ENCODE results near the gene RHBDD1.

The RHBDD1 gene

GRCh38 chr2:226984750-226985582 lies 149.1 kb downstream of the RHBDD1 start:
- DNase-seq (ENCODE audit: low spot score): peak; percentile 28

GRCh38 chr2:226985583-226985946 lies 149.7 kb downstream of the RHBDD1 start:
- DNase-seq (ENCODE audit: low spot score): no peak

GRCh38 chr2:226991663-226992062 lies 155.8 kb downstream of the RHBDD1 start:
- DNase-seq (ENCODE audit: low spot score): no peak

- no peak for DNase-seq (ENCODE audit: low spot score)
These were observed 157.3 kb downstream of the RHBDD1 start for GRCh38 chr2:226993171-226993570.

- DNase-seq (ENCODE audit: low spot score): no peak
These were observed 158.9 kb downstream of the RHBDD1 start for GRCh38 chr2:226994775-226995174.

- no peak for DNase-seq (ENCODE audit: low spot score)
These were observed 159.8 kb downstream of the RHBDD1 start for GRCh38 chr2:226995625-226996041.

- DNase-seq (ENCODE audit: low spot score): no peak
These were observed 163.8 kb downstream of the RHBDD1 start for GRCh38 chr2:226999661-227000060.

- DNase-seq (ENCODE audit: low spot score): no peak
These were observed 164.3 kb downstream of the RHBDD1 start for GRCh38 chr2:227000123-227000522.

GRCh38 chr2:227004482-227004881 lies 168.6 kb downstream of the RHBDD1 start:
- DNase-seq (ENCODE audit: low spot score): no peak

GRCh38 chr2:227006189-227006897 lies 170.5 kb downstream of the RHBDD1 start:
- DNase-seq (ENCODE audit: low spot score): no peak

GRCh38 chr2:227007148-227007547 lies 171.3 kb downstream of the RHBDD1 start:
- no peak for DNase-seq (ENCODE audit: low spot score)

GRCh38 chr2:227007940-227008339 lies 172.1 kb downstream of the RHBDD1 start:
- no peak for DNase-seq (ENCODE audit: low spot score)

- no peak for DNase-seq (ENCODE audit: low spot score)
These were observed 174.6 kb downstream of the RHBDD1 start for GRCh38 chr2:227010433-227010832.

- DNase-seq (ENCODE audit: low spot score): no peak
These were observed 177.5 kb downstream of the RHBDD1 start for GRCh38 chr2:227013330-227013729.

GRCh38 chr2:227013881-227014280 lies 178.0 kb downstream of the RHBDD1 start:
- DNase-seq (ENCODE audit: low spot score): no peak

- no peak for DNase-seq (ENCODE audit: low spot score)
These were observed 181.0 kb downstream of the RHBDD1 start for GRCh38 chr2:227016894-227017293.

- DNase-seq (ENCODE audit: low spot score): no peak
These were observed 184.6 kb downstream of the RHBDD1 start for GRCh38 chr2:227020416-227020815.

GRCh38 chr2:227022608-227023007 lies 186.8 kb downstream of the RHBDD1 start:
- no peak for DNase-seq (ENCODE audit: low spot score)

- DNase-seq (ENCODE audit: low spot score): no peak
These were observed 189.7 kb downstream of the RHBDD1 start for GRCh38 chr2:227025510-227025909.

GRCh38 chr2:227029426-227030105 lies 193.7 kb downstream of the RHBDD1 start:
- no peak for DNase-seq (ENCODE audit: low spot score)

- no peak for DNase-seq (ENCODE audit: low spot score)
These were observed 194.9 kb downstream of the RHBDD1 start for GRCh38 chr2:227030789-227031188.

GRCh38 chr2:227031379-227031778 lies 195.5 kb downstream of the RHBDD1 start:
- DNase-seq (ENCODE audit: low spot score): no peak
